Activated CD4-positive, alpha-beta T cell treated with anti-CD3 and anti-CD28 coated beads for 1 hour (primary cell): ENCODE results near the gene RASSF10.
"Not testable (repeated sequence)": the region's sequence is repeated elsewhere in the genome, so short reads cannot be mapped to it uniquely, and the experiment has no call there.

Experiments
- DNase-seq: peaks from one replicate; pipeline ENCODE4 v3.0.0-alpha.2; 2020

The RASSF10 gene

DNA sequence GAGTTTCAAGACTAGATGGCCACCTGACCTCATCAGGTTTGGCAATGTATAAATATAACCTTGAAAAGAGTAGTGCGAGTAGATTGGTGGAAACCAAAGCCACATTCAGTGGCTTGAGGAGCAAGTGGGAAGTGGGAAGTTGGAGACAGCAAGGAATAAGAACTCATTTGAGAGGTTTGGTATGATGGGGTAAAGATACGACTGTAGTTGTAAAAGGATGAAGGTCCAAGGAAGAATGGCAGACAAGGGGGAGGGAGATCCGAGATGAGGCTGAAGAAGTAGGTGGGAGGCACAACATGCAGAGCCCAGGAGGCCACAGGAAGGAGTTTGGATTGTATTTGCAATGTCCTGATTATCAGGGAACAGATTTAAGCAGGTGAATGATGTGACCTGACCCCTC is 20.8 kb downstream of the RASSF10 start:
- DNase-seq, result no peak

DNA sequence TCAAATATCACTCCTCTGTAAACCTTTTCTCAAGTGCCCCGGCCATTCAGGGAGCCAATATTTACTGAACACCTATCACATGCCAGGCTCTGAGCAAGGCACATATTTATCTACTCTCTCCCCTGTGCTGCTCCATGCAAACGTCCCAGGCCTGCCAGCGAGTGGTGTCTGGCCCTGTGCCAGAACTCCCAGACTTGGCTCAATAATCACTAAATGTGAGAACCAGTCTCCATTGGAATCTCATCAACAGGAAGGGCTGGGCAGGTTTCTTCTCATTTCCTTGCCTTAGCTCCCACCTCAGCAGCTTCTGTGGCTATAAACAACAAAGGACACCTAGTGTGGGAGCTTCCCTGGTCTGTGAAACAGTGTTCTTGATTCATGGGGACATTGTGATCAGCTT is 21.7 kb downstream of the RASSF10 start:
- no peak for DNase-seq

DNA sequence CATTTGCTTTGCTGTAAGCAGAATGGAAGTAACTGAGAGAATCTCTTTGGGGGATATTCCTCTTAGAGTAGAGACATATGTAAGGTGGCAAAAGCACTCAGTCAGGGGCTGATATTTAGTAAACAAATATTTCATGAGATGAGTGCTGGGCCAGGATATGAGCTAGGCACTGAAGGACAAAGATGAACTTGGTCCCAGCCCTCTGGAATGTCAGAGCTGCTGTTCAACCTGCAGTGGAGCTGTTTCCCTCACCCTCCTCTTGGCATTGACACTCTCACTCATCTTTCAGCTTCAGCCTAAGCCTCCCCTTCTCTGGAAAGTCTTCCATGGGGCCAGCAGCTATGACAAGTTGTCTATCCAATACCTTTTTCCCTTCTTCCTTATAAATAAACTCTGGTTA is 22.2 kb downstream of the RASSF10 start:
- DNase-seq, result no peak

DNA sequence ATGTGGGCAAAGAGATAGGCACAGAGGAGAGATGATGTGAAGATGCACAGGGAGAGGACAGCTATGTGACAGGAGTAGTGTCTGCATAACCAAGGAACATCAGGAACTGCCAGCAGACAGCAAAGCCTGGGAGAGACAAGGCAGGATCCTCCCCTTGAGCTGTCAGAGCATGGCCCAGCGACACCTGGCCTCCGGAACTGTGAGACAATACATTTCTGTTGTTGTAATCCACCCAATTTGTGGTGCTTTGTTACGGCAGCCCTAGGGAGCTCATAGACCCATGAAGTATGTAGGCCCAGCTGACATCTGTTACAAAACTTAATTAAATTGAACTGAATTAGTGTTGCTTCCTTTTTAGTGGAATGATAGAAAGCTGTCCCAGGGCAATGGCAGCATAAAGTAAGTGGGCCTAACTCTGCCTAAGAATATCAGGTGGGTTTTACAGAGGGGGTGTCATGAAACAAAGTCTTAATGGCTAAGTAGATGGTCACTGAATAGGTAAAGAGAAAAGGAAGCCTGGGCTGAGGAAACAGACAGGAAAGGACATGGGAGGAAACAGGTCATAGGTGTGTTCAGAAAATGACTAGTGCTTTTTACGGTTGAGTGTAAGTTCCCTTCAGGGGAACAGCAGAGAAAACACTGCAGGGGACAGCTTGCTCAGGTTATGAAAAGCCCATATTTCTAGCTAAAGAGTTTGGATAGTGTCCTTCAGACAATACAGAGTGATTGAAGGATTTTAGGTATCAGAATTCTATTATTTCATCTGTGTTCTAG is 24.8 kb downstream of the RASSF10 start:
- no peak for DNase-seq

GRCh38 chr11:13035711-13036110 is 26.6 kb downstream of the RASSF10 start:
- DNase-seq, result no peak

GRCh38 chr11:13036235-13036634 is 27.1 kb downstream of the RASSF10 start:
- no peak for DNase-seq

- no peak for DNase-seq
Measured at GRCh38 chr11:13038366-13038765, 29.2 kb downstream of the RASSF10 start.

- no peak for DNase-seq
Measured at GRCh38 chr11:13039126-13039525, 30.0 kb downstream of the RASSF10 start.

DNA sequence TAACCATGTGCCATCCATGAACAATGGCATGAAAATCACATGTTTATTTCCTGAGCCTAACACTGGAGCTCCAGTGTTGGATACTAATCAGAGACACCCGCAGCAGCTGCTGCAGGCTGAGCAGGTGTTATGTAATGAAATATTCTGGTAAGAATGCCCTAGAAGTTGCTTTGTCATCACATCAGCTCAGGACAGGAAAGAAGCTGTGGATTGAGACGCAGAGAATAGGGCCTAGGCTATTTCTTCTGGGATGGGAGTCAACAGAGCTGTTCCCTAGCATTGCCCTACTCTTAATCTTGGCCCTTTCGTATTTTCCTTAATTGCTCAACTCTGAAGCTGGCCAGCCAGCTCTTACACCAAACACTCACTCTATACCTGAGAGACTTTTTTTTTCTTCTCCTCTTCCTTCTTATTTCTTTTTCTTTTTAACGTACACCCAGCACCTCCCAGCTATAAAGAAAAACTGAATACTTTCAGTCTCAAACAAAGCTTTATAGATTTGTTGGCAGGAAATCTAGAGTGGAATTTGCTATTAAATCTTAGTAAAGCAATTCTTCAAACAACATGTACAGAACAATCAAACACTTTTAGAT is 31.9 kb downstream of the RASSF10 start:
- DNase-seq, result no peak

GRCh38 chr11:13042873-13043342 is 33.8 kb downstream of the RASSF10 start:
- DNase-seq, result no peak

GRCh38 chr11:13043912-13044628 is 35.0 kb downstream of the RASSF10 start:
- DNase-seq, result no peak

GRCh38 chr11:13045089-13045488 is 36.0 kb downstream of the RASSF10 start:
- DNase-seq, result not testable (repeated sequence)

GRCh38 chr11:13045734-13046133 is 36.6 kb downstream of the RASSF10 start:
- DNase-seq, result no peak

GRCh38 chr11:13046637-13047570 is 37.8 kb downstream of the RASSF10 start:
- no peak for DNase-seq

- no peak for DNase-seq
Measured at GRCh38 chr11:13047884-13048283, 38.8 kb downstream of the RASSF10 start.

- DNase-seq, result no peak
Measured at GRCh38 chr11:13051257-13051656, 42.1 kb downstream of the RASSF10 start.

GRCh38 chr11:13052130-13052571 is 43.0 kb downstream of the RASSF10 start:
- no peak for DNase-seq

DNA sequence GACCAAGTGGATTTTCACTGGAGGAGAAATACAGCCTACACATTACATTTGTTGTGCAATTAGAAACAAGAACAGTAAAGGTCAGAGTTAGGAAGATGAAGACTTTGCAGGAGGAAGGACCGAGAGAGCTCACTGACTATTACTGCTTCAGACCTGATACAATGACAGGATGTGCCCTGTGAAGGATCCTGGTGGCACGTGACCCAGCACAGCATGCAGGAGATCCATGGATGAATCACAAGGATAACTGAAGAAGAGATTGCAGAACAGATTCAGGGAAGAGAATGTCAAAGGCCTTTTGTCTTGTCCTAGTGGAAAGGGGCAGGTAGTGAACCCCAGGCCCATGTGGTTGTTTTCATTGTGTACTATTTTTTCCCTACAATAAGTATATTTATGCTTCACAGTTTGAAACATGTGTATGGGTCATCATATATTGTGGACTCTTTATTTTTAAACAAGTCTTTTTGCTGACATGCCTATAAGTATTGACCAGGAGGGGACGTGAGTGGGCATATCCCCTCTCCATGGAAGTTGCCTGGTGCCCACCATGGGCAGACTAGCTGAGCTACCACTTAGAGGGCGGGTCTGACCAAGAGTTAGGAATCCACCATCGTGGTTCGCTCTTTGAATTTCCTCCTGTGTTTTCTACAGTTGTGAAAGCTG is 44.3 kb downstream of the RASSF10 start:
- no peak for DNase-seq

DNA sequence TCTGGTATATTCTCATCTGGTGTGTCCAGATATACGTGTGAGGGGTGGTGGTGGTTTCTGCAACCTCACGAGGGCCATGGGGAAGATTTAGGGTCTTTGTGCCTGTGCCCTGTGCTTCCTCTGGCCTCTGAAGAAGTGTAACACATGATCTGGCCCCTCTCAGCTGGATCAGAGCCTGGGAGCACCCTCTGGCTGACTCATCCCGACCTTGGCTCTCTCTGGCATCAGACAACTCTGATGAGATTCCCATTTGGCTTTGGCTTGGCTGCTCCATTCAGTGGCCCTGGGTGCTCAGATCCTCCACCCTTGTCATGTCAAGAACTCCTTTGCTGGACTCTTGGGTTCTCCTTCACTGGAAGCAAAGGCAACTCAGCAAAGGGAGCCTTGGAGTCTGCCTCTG is 45.2 kb downstream of the RASSF10 start:
- DNase-seq, result no peak

- DNase-seq, result no peak
Measured at GRCh38 chr11:13055200-13055599, 46.1 kb downstream of the RASSF10 start.

DNA sequence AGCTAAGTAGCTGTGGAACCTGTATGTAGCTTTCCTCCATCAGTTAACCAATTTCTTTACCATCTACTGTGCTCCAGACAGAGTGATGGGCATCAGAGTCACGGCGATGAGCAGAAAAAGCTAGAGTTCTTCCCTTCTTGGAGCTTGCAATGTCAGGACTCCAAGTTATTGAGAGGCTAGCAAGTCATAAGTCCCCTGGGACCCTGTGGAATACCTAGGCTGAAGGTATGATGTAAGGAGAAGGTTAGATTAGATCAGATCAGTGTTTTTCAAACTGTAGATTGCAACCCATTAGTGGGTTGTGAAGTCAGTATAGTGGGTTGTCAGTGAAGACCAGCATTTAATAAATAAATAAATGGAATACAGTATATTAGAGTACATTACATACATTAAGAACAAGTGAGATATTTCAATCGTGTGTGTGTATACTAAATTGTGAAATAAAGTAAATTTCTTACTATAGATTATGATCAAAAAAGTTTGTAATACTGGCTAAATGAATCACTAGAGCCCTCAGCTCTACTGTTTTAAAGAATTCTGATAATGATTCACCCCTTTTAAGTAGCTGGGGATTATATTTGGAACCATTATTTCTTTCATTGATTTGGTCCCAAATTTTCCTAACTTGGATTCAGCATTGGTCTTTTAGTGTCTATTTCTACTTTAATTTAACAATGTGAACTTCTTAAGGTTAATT is 52.3 kb downstream of the RASSF10 start:
- DNase-seq, result no peak
